22Rv1 (cell line): Measurements from ENCODE around the gene UIMC1.

ENCODE experiments used
- ZFX ChIP-seq: fragments of 450-650 bp; IDR thresholded peaks from 2 replicates; pipeline ENCODE4 v1.6.1; 2017; ENCODE audit warnings: antibody characterized with exemption, borderline replicate concordance
- TF ChIP-seq, protein P1 (sequence below): fragments of 450-650 bp; IDR thresholded peaks from 2 replicates; pipeline ENCODE4 v1.5.1; 2017; ENCODE audit warnings: mild to moderate bottlenecking

DNA sequence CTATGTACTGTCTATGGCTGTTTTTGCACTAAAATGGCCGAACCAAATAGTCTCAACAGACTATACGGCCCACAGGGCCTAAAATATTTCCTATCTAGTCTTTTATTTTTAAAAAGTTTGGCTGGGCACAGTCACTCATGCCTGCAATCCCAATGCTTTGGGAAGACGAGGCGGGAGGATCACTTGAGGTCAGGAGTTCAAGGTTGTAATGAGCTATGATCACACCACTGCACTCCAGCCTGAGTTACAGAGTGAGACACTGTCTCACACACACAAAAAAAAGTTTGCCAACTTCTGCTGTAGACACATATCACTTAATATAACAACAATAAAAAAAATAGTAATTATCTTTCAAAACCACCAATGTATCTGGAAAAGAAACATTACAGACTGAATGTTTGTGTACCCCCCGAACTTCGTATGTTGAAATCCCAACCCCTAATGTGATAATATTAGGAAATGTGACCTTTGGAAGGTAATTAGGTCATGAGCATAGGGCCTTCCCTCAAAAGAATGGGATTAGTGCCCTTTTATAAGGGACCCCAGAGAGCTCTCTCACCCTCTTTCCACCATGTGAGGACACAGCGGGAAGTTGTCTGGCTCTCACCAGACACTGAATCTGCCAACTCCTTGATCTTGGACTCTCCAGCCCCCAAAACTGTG lies 53.9 kb downstream of the UIMC1 start:
- TF ChIP-seq, protein P1, sequence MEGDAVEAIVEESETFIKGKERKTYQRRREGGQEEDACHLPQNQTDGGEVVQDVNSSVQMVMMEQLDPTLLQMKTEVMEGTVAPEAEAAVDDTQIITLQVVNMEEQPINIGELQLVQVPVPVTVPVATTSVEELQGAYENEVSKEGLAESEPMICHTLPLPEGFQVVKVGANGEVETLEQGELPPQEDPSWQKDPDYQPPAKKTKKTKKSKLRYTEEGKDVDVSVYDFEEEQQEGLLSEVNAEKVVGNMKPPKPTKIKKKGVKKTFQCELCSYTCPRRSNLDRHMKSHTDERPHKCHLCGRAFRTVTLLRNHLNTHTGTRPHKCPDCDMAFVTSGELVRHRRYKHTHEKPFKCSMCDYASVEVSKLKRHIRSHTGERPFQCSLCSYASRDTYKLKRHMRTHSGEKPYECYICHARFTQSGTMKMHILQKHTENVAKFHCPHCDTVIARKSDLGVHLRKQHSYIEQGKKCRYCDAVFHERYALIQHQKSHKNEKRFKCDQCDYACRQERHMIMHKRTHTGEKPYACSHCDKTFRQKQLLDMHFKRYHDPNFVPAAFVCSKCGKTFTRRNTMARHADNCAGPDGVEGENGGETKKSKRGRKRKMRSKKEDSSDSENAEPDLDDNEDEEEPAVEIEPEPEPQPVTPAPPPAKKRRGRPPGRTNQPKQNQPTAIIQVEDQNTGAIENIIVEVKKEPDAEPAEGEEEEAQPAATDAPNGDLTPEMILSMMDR: no peak
- no peak for TF ChIP-seq ZFX
